Medulla oblongata (tissue), 1 donor: ENCODE measurements around the gene ATRX.
A peak's percentile ranks its signal among the peaks of the same experiment; 100 is the strongest.
"Not testable (repeated sequence)": the region's sequence is repeated elsewhere in the genome, so short reads cannot be mapped to it uniquely, and the experiment has no call there.

Experiments
- DNase-seq: peaks from one replicate; pipeline ENCODE4 v3.0.0-alpha.2; 2015; ENCODE audit errors: extremely low spot score

ATRX gene

GRCh38 chrX:77785486-77786364 lies at the start of gene ATRX:
TSS of gene ATRX (minus strand) at chrX:77786216. CDS start at chrX:77786001, 215 bp downstream.
- peak; percentile 84 for DNase-seq

- not testable (repeated sequence) for DNase-seq
Observed at GRCh38 chrX:77831544-77831943, 45.5 kb upstream of the ATRX start.

- not testable (repeated sequence) for DNase-seq
Observed at GRCh38 chrX:77821989-77822388, 36.0 kb upstream of the ATRX start.

GRCh38 chrX:77820091-77820727 lies 34.2 kb upstream of the ATRX start:
- no peak for DNase-seq

GRCh38 chrX:77814210-77814609 lies 28.2 kb upstream of the ATRX start:
- DNase-seq = no peak

- no peak for DNase-seq
Observed at GRCh38 chrX:77802201-77802600, 16.2 kb upstream of the ATRX start.

GRCh38 chrX:77795124-77795523 lies 9.1 kb upstream of the ATRX start:
- no peak for DNase-seq

GRCh38 chrX:77793946-77794345 lies 7.9 kb upstream of the ATRX start:
- DNase-seq = no peak

GRCh38 chrX:77788050-77788449 lies 2.0 kb upstream of the ATRX start:
- DNase-seq = peak; percentile 78

- DNase-seq = no peak
Observed at GRCh38 chrX:77786365-77786680, 307 bp upstream of the ATRX start.

- no peak for DNase-seq
Observed at GRCh38 chrX:77779695-77780094, 6.3 kb downstream of the ATRX start.

GRCh38 chrX:77776659-77777058 lies 9.4 kb downstream of the ATRX start:
- no peak for DNase-seq

GRCh38 chrX:77771601-77772000 lies 14.4 kb downstream of the ATRX start:
- DNase-seq = no peak

- DNase-seq = no peak
Observed at GRCh38 chrX:77768787-77769186, 17.2 kb downstream of the ATRX start.

GRCh38 chrX:77766212-77766611 lies 19.8 kb downstream of the ATRX start:
- DNase-seq = not testable (repeated sequence)

- DNase-seq = no peak
Observed at GRCh38 chrX:77755561-77755960, 30.5 kb downstream of the ATRX start.

GRCh38 chrX:77753942-77754341 lies 32.1 kb downstream of the ATRX start:
- DNase-seq = not testable (repeated sequence)

- DNase-seq = no peak
Observed at GRCh38 chrX:77749695-77750094, 36.3 kb downstream of the ATRX start.

- DNase-seq = no peak
Observed at GRCh38 chrX:77743720-77744119, 42.3 kb downstream of the ATRX start.

GRCh38 chrX:77742788-77743476 lies 43.1 kb downstream of the ATRX start:
- DNase-seq = peak; percentile 34

- no peak for DNase-seq
Observed at GRCh38 chrX:77740376-77740905, 45.6 kb downstream of the ATRX start.

- DNase-seq = no peak
Observed at GRCh38 chrX:77733342-77733741, 52.7 kb downstream of the ATRX start.
